Smooth muscle cell of the brain vasculature (primary cell): Measurements from ENCODE around the gene ATP9B.
"Not testable (repeated sequence)": the region's sequence is repeated elsewhere in the genome, so short reads cannot be mapped to it uniquely, and the experiment has no call there.

Experiments used
- DNase-seq: peaks from one replicate; pipeline ENCODE4 v3.0.0-alpha.2; 2012; ENCODE audit warnings: low read depth, low spot score

Gene ATP9B

DNA sequence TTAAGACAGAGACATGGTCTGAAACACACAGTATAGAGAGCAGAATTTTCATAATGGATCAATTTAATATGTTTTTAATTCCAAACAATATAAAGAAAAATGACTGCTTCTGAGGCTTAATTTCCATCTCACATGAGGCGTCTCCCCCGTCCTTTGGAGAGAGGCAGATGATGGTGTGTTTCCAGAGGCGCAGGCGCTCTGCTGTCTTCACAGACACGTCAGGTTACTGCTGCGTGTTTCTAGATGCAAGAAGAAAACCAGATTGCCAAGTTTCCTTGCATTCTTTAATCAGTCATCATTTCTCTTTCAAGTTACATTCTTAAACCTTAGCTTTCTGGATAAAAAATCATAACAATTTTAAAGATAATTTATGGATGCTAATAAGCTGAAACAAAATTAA, 160.2 kb downstream of the ATP9B start:
- DNase-seq, result no peak

DNA sequence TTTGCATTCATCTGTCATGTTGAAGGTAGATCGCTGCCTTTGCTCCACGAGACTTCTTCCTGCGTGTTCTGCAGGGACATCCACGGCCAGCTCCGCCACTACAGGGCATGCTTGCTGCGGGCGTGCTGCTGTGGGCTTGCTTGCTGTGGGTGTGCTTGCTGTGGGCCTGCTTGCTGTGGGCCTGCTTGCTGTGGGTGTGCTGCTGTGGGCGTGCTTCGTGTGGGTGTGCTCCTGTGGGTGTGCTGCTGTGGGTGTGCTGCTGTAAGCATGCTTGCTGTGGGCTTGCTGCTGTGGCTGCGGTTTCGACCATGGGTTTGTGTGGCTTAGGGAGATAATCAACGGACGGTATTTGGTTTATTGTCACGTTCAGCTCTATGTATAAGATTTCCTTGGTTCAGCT, 165.2 kb downstream of the ATP9B start:
- DNase-seq, result no peak

DNA sequence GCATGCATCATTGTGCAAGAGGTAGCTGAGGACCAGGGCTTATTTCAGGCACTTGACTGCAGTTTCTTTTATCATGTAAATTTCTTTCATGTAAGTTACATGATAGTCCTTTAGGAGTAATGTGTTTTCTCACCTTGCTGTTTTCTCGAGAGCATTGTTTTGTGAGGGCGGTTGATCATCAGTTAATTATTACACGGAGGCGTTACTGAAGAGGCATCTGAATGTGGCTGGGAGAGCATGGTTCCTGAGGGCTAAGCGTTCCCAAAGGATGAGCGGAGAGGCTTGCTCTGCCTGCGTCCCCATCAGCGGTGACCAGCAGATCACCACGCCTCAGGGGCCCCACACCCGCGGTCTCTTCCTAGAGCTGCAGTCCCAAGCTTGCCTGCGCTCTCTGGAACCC, 170.4 kb downstream of the ATP9B start:
- DNase-seq, result no peak

GRCh38 chr18:79241755-79242154, 172.6 kb downstream of the ATP9B start:
- no peak for DNase-seq

GRCh38 chr18:79242246-79242645, 173.1 kb downstream of the ATP9B start:
- no peak for DNase-seq

- no peak for DNase-seq
Observed at GRCh38 chr18:79245517-79246001, 176.4 kb downstream of the ATP9B start.

GRCh38 chr18:79246309-79247108, 177.3 kb downstream of the ATP9B start:
- DNase-seq, result peak; percentile 39

DNA sequence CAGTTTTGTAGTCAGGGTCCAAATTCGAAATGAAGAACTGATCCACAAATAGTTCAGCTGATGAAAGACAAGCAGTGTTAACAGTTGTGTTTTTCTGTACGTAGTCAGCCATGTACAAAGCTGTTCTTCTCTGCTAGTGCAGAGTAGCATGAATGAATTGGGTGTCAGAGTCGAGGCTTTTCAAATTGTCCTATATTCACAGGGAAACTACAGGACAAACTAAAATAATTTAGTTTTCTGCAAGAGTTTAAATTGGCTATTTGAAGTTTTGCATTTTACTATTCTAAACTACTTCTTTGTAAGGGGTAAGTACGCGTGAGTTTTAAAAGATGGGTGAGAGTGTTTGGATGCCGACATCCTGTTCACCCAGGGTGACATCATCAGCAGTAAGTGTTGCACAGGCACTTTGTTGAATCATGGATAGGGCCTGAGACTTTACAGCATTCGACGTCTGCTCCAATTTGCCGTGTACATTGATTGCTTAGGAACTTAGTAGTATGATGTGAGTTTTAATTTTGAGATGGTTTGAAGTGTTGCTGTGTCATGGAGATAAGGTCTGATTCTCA, 179.4 kb downstream of the ATP9B start:
- no peak for DNase-seq

GRCh38 chr18:79250301-79250981, 181.2 kb downstream of the ATP9B start:
- DNase-seq, result no peak

DNA sequence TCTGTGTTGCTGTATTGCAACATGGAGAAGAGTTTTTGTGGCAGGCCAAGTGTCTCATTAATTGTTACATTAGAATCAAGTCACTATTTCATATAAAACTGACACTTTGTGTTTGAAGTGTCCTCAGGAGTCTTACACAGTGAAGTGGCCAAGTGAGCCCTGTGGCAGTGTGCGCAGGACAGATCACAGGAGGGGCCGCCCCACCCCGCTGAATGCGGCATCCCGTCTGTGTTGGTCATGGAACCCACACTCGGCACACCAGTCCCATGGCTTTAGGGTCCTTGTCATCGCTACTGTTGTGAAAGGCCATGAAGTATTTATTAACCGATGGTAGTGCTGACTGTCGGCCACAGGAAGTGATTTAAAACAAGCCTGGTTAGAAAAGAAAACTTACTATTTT, 181.8 kb downstream of the ATP9B start:
- DNase-seq, result no peak

- DNase-seq, result no peak
Observed at GRCh38 chr18:79252904-79253633, 183.9 kb downstream of the ATP9B start.

GRCh38 chr18:79257480-79257879, 188.3 kb downstream of the ATP9B start:
- no peak for DNase-seq

DNA sequence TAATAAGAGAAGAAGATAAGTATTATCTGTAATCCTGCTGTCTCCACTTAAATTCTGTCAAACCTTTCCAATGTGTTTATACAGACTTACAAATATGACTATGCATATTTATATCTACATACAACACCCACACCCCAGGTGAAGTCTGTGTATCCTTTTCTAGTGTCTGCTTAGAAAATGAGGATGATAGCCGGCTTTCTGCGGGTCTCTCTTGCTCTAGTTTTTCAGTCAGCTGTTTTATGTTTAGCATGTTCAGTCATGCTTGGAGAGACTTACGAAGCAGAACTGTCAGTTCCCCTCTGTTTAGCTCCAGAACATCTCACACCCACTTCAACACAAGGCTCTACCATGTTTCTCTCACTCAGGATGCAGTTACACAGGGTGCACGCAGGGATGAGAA, 189.3 kb downstream of the ATP9B start:
- DNase-seq, result no peak

DNA sequence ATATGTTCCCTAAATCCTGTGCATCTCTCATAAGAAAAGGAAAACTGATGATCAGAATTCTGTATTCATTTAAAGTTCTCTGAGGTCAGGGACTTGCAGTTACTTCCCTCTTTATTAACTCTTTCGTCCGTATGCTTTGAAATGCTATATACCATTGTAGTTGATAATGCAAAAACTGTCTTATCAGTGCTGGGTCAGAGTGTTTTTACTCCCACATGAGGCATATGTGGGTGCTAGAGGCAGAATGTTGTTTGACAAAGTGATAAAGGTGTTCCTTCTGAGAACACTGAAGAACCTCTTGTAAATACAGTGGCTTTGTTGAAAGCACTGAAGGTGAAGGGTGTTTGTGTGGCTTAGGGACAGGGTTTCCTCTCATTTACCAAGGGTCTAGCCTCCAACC, 190.0 kb downstream of the ATP9B start:
- DNase-seq, result no peak

- no peak for DNase-seq
Observed at GRCh38 chr18:79260023-79260422, 190.8 kb downstream of the ATP9B start.

GRCh38 chr18:79260510-79260909, 191.3 kb downstream of the ATP9B start:
- DNase-seq, result no peak

- not testable (repeated sequence) for DNase-seq
Observed at GRCh38 chr18:79265068-79265467, 195.9 kb downstream of the ATP9B start.

- not testable (repeated sequence) for DNase-seq
Observed at GRCh38 chr18:79271812-79272211, 202.6 kb downstream of the ATP9B start.

DNA sequence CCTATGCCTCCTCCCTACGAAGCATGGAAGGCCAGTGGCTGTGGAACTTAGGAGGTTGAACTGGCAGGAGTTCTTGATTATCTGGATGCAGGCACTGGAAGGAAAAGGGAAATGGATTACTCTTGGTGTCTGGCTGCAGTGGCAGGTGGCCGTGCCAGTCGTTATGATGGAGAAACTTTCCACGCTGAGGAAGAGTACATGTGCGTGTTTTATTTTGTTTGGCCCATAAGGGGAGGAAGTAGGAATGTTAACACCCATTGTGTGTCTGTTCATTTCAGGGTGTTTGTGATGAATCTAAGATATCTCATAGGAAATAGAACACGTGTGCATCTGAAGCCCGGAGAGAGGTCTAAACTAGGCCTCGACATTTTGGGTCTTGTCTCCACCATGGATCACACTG, 203.7 kb downstream of the ATP9B start:
- DNase-seq, result no peak

DNA sequence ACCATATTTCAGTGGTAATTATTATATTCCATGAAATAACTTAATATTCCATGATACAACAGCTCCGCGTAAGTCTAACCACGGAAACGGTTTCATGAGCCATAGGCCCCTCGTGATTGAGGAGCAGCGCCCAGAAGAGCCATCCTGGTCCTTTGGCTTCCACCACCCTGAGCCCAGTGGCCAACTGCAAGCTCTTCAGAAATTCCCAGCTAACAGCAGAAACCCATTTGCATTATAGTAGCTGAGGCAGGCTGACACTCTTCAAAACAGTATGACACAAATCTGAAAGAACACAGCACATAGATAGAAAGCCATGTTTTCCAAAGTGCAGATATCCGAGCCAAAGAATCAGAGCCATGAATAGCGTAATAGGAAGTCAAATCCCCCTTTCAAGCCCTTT, 205.6 kb downstream of the ATP9B start:
- DNase-seq, result no peak

DNA sequence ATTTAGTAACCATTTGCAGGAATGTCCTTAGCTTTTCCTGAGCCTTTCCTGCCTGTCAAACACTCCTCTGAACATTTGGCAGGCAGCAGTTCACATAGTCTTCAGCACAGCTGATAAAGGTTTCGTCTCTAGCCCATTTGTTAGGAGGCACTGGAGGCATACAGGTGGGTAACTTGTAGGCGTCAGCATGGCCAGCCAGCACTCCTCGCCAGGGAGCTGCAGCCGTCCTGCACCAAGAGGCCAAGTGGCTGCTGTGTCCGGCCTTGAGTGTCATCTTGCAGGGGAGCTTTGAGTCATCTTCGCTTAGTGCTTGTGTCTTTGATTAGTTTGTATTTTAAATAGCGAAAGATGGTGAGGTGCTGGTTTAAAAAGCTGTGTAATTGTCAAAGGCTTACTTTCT, 206.3 kb downstream of the ATP9B start:
- no peak for DNase-seq

DNA sequence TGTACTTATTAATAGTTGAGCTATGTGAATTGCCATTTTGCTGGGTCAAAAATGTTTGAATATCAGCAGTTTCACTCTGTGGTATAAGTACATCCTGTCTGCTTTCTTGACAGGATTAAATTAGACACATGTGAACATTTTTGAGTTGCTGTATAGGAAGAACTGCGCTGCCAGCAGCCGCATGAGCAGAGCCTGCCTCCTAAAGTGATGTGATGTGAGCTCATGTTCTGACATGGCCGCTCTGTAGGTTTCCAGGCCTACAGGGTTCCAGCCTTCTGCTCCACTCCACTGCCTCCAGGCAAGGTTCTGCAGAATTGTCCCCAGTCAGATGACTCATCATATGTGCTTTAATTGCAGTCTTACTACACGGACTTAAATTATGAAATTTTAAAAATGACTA, 206.8 kb downstream of the ATP9B start:
- DNase-seq, result no peak
